T-helper 22 cell (primary cell): ENCODE results near the gene IL1RAPL2.
"Not testable (repeated sequence)": the region's sequence is repeated elsewhere in the genome, so short reads cannot be mapped to it uniquely, and the experiment has no call there.

ENCODE experiments used
- DNase-seq: peaks from one replicate; pipeline ENCODE4 v3.0.0-alpha.2; 2020; ENCODE audit warnings: low read depth

The IL1RAPL2 gene

DNA sequence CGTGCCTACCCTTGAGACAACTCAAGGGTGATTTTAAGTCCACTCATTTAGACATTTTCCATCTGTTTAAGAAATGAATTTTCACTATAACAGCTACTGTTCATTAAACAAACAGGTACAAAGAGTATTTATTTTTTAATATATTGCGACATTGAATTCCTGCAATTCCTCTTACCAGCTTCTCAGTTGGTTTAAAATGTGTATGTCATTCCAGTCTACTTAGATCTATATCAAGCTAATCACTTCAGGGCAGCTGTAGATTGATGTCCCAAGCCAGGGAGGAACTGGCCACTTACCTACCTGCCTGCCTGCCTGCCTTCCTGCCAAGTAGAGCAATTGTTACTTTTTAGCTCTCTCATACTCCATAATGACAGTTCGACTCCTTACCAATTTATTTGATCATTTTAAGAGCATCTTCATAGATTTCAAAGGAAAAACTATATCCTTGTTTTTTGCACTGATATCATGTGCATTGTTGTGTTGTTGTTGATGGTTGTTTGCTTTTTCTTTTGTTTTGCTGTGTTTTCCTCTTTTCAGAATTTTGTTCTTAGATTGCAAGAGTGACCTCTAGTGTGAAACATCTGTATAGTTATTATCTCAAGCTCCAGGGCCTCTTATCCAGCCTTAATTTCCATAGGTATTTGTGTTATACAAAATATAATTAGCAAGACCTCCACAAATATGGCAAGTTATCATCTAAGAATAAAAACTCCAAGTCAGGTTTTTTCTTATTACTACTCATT is 1135.5 kb downstream of the IL1RAPL2 start:
- DNase-seq = no peak

DNA sequence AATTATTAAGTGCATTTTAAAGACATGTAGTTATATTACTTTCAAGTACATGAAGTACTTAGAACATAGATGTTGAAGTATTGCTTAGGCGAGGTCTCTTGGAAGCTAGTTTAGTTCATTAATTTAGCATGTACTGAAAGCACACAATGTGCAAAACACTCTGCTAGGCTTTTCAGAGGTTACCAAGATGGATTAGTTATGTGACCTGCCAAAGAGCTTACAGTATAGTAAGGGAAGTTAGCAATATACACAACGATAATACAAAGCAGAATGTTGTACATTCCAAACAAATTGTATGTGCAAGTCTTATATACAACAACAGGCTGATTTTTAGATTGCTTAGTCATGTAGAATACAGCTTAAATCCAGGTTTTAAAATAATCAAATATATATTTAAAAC is 1137.9 kb downstream of the IL1RAPL2 start:
- no peak for DNase-seq

DNA sequence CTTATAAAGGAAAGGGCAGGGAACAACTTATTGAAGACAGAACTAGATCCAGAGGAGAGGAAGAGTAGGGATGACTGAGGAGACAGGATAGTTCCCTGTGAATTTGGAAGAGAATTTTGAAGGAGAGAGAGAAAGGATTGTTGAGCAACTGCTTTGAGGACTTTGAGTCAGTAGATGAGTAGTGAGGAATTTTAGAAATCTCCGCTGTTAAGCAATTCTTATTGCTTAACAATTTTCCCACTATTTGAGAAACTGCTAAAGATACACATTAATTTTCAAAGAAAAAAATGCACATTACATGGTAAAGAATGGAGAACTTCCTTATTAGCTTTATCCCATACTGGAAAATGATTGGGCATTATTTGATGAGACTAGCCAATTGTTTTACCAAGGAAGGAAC is 1140.0 kb downstream of the IL1RAPL2 start:
- no peak for DNase-seq

DNA sequence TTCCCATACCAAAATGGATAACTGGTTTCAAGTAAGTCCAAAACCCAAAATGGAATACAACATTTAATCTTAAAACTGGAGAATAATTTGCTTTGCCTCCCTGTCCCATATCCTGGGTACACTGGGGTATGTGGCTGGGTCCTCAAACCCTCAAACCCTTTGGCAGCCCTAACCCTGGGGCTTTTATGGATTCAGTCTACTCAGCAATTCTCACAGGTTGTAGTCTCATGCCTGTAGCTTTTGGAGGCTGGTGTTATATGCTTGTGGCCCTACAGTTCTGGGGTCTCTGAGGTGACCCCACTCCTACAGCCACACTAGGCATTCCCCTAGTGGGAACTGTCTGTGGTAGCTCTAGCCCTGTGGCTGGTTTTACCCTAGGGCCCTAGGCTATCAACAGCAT is 1145.8 kb downstream of the IL1RAPL2 start:
- no peak for DNase-seq

DNA sequence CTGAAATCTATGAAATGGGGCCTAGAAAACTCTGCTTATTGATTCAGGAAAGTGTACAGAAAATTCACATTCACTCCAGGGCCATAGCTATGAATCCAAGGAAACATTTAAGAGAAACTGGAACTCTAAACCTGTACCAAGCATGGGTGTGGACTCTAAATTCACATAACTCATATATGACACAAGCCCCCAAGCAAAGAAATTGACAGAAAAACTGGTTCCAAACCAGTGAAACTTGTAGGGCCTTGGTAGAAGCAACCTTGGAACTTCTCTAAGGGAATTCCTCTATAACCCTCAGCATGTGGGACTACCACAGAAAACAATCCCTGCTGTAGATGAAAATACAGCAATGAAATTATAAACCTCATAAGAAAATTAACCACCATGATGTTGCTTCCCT is 1149.7 kb downstream of the IL1RAPL2 start:
- DNase-seq = no peak

DNA sequence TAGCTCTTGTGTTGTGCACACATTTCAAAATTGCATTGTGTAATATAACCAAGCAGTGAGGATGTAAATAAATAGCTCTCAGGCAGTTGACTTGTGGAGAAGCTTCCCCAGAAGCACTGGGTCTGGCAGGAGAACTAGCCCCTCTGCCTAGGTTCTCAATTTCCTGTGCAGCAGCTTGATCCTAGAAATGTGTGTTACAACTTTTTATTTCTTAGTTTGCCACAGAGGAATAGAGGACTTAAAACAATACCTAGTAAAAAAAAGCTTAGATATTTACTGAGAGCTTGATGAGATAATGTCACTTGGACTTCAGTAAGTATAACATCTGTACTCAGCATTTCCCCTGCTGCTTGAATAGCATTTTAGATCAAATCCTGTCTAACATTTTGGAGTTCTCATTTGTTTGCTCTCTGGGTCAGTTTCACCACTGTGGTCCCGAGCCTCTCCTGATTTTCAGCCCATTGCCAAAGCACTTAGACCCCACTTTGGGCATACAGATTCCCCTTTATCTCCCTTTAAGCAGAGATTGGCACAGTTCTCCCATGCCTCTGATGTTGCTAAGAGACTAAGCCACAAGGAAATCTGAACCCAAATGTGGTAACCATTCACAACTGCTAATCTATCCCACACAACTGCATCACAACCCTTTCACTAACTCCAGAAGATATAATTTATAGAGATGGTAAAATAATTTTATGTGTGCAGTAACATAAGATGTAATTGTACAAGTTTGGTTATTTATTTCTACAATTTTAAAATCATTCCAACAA is 1158.2 kb downstream of the IL1RAPL2 start:
- DNase-seq = no peak

GRCh38 chrX:105725228-105725627 is 1159.2 kb downstream of the IL1RAPL2 start:
- DNase-seq = no peak

DNA sequence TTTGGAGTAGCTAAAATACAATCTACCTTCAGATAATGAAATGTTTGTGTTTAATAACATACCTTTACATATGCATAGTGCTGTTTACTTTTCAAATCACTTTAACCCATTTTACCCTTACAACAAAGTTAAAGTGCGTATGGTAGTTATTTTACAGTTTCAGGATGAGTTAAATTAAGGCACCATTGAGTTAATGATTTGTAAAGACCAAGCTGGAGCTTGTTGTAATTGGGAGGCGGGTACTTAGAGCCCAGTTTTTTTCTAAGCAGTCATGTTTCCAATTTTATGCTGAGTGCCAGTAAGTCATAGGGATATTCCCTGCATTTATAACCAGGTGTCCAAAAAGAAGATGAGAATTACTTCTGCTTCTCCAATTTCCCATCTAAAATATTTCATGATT is 1172.2 kb downstream of the IL1RAPL2 start:
- DNase-seq = no peak

DNA sequence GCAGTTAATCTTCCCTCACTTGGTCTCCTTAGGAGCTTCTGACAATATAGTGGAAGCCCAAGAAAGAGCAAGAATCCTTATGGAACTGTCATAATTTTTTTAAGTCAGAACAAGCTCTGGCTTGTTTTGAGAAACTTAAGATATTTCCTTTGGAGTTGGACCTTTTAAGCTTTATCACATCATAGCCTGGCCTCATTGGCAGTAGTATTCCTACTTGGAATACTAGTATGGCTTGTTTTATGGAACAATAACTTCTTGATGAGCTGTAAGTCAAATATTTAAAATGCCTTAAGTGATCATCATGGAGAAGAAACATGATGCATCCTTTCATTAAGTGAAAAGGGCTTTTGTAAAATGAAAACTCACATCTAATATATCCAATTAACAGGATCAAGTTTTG is 1178.3 kb downstream of the IL1RAPL2 start:
- no peak for DNase-seq

DNA sequence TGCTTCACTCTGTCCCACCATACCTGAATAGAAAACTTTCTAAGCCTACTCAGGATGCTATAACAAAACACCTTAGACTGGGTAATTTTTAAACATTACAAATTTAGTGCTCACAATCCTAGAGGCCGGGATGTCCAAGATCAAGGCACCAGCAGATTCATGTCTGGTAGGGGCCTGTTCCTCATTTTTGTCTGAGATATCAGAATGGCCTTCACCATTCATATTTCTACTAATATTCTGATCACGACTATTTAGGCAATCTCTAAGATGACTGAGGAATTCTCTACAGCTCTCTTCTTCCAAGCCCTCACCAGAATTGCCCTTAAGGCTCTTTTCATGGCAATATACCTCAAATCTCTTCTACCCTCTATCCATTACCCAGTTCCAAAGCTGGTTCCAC is 1178.9 kb downstream of the IL1RAPL2 start:
- no peak for DNase-seq

DNA sequence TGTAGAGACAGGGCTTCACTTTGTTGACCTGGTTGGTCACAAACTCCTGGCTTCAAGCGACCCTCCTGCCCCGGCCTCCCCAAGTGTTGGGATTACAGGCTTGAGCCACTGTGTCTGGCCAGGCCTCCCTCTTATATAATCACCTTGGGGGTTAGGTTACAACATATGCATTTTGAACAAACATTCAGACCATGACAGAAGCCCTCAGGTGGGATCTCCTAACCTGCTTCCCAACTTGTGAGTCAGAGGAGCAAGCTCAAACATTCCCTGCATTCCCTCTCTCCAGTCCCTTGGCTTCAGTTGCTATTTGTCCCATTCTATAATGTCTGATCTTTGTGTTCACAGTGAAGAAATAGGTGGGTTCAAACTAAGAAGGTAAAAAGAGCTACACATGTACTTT is 1179.9 kb downstream of the IL1RAPL2 start:
- no peak for DNase-seq

GRCh38 chrX:105752338-105752956 is 1186.4 kb downstream of the IL1RAPL2 start:
- no peak for DNase-seq

DNA sequence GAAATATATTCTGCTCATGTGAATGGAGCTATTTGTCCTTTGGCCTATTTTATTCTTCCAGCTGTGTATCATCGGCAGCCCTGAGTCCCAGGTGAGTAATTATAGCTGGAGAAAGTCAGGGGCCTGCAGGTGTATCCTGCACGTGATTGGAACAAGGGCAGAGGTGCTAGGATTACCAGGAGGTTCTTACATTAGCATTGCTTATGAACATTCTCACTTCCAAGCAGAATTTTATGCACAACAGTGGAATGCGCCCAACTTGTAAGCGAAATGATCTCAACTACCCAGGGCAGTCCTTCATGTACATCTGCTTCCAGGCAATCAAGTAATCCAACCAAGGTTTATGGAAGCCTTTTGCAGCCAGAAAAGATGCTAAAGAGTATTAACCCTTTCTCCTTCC is 1187.4 kb downstream of the IL1RAPL2 start:
- no peak for DNase-seq

- DNase-seq = no peak
Observed at GRCh38 chrX:105754286-105754964, 1188.4 kb downstream of the IL1RAPL2 start.

DNA sequence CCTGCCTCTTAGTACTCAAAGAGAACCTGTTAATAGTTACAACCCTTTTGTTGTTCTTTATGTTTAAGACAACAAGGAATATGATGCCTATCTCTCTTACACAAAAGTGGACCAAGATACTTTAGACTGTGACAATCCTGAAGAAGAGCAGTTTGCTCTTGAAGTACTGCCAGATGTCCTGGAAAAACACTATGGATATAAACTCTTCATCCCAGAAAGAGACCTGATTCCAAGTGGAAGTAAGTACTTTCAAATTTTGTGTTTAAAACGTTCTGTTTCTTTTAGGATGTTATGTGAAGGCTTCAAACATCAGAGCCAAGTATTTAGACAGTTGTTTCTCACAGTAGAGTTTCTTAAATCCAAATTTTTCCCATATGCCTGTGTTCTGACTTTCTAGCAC is 1189.1 kb downstream of the IL1RAPL2 start:
- no peak for DNase-seq

- no peak for DNase-seq
Observed at GRCh38 chrX:105758754-105759153, 1192.8 kb downstream of the IL1RAPL2 start.

DNA sequence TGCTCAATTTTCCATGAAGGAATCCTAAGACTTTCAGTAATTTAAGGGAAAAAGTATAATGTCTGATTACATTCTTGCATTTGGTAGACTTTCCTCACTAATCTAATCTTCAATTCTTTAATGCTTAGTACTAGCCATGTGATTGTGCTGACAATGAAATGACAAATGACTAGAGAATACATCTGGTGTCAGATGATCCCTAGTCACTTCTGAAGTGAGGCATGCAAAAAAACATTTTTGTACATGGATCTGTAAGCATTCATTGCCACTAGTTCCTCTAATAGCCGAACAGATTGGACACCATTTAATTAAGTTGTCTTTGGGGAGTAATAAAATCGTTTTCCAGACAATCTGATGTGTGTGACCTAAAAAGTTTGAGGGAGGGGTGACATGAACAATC is 1193.6 kb downstream of the IL1RAPL2 start:
- no peak for DNase-seq

DNA sequence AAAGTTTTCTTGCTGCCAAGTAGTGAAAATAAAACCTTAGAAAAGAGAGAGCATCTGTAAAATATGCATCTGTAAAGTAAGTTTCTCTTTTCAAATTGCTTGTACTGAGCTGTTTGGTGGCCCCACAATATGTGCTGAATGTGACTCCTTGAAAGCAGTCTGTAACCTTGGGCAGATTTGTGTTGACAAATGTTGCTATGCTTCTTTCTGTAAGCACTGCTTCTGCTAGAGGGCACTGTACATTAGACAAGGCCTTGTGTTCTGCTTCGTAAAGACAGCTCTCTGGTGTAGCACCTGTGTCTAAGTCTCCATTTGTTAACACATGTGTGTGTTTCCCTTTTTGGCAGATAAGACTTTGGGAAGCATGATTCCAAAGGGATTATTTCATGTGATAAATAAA is 1199.7 kb downstream of the IL1RAPL2 start:
- DNase-seq = no peak

GRCh38 chrX:105773801-105774200 is 1207.8 kb downstream of the IL1RAPL2 start:
- DNase-seq = no peak

- DNase-seq = no peak
Observed at GRCh38 chrX:105775679-105776078, 1209.7 kb downstream of the IL1RAPL2 start.

DNA sequence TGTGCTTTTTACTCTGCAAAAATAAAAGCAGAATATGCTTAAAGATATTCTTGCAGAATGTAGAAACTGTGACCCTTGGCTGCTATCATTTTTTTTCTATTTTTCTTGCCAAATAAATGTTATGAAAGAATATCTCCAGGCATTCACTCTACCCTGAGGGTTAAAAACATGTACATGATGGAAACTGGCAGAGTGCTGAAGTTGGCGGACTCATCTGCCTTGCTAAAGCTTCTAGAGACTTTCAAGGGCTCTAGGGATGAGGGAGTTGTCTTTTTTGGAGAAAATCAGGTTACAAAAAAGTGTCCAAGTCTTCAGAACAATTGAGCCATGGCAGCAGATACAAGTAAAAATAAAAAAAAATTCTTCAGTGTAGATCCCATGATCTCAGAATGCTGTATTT is 1215.8 kb downstream of the IL1RAPL2 start:
- DNase-seq = no peak

DNA sequence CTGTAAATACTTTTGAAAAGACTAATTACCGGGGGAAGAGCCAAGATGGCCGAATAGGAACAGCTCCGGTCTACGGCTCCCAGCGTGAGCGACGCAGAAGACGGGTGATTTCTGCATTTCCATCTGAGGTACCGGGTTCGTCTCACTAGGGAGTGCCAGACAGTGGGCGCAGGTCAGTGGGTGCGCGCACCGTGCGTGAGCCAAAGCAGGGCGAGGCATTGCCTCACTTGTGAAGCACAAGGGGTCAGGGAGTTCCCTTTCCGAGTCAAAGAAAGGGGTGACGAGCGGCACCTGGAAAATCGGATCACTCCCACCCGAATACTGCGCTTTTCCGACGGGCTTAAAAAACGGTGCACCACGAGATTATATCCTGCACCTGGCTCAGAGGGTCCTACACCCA is 1230.9 kb downstream of the IL1RAPL2 start:
- DNase-seq = not testable (repeated sequence)

GRCh38 chrX:105803891-105804290 is 1237.9 kb downstream of the IL1RAPL2 start:
- no peak for DNase-seq
